ENCODE results near the gene FUT7.
A peak's percentile ranks its signal among the peaks of the same experiment; 100 is the strongest.
"Not testable (repeated sequence)": the region's sequence is repeated elsewhere in the genome, so short reads cannot be mapped to it uniquely, and the experiment has no call there.

FUT7 gene

DNA sequence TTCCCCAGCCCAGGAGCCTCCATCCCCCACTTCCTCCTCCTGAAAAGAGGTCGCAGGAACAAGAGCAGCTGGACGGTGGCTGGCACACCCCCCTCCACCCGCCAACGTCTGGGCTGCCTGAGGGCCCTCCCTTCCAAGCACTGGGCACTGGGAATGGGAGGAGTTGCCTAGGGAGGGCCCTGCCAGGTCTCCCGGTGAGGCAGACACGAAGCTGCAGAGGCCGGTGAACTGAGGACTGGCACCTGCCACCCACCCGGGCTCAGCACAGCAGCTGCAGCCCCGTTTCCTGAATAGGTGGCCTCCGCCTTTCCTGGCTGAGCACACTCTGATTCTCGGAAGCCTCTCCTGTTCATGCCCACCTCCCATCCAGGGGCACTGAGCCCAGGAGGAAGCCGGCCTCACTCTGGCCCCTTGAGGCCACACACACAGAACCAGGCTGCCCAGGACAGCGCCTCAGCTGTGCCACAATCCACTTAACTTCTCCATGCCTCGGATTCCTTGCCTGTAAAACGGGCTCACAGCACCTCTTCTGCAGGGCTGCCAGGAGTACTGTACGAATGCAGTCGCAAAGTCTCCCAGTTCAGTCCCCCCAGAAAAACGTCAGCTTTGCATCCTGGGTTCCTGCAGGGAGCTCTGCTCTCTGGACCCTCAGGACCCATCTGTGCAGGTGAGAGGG, 12.8 kb upstream of the FUT7 start:
- Mint-ChIP-seq H3K4me3 (peak overlapping the region; percentile 72), H3K36me3 (no peaks in the 10 kb centered on the region), H3K4me1 (peaks cover 19% of the 10 kb centered on the region), H3K9me3 (no peaks in the 10 kb centered on the region), H3K27ac (no peak overlapping the region)
- no peak for DNase-seq (ENCODE audit: low spot score in 2 of 2)
- peak; percentile 1 for ATAC-seq

DNA sequence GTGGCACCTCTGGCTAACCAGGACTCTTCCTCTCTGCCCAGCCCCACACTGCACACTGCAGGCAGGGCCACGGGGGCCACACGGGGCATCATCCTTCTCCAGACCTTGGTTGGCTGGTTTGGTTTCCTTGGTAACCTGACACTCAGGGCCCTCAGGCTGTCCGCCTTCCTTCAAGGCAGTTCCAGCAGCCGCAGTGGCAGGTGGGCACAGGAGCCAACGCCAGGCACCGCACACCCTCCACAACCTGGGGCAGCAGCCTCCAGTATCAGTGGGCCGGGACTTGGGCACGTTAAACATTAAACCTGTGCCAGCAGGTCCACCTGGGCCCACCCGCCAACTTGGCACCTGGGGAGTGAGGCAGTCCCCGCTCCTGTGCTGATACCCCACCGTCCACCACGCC, 12.1 kb upstream of the FUT7 start:
- H3K4me3 Mint-ChIP-seq: peak overlapping the region; percentile 72
- peaks cover 16% of the 10 kb centered on the region for H3K4me1 Mint-ChIP-seq
- DNase-seq (ENCODE audit: low spot score in 2 of 2): no peak
- no peak for ATAC-seq
- no peaks in the 10 kb centered on the region for H3K9me3 Mint-ChIP-seq
- H3K36me3 Mint-ChIP-seq: peaks cover under 1% of the 10 kb centered on the region
- no peak overlapping the region for H3K27ac Mint-ChIP-seq

DNA sequence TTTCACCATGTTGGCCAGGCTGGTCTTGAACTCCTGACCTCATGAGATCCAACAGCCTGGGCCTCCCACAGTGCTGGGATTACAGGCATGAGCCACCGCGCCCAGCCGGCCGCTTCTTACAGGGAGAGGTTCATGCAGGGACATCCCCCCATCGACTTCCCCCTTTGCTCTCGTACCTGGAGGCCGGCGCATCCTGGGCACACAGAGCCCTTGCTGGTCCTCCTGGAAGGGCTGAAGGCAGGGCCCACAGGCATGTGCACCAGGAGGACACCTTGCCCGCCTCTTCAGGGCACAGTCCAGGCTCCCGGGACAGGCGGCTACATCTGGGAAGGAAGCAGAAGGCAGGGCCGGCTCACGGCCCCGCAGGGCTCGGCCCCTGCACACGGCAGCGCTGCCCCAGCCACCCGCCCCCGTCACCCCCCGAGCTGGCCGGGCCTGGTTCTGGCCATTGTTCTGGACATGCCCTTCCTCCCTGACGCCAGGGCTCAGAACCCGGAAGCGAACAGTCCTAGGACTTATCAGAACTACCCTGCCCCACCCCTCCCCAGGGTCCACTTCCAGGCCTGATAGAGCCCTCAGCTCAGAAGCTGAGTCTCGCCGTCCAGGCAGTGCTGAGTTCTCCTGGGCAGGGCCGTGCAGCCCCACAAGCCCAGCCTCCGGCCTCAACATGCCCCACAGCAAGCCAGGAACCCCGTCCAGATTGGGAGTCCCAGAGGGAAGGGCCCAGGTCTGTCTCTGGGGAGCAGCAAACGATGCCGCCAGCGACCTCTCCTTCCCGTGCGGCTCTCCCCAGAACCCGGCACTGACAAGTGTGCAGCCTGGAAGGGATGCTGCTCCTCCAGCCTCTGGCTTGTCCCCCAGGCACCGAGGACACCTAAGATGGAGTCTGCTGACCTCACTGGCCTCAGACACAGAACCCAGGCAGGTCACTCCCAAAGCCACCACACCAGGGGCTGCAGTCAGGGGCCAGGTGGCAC, 11.2 kb upstream of the FUT7 start:
- no peak for ATAC-seq
- no peak overlapping the region for H3K4me3 Mint-ChIP-seq

GRCh38 chr9:137041124-137041523, 9.2 kb upstream of the FUT7 start:
- Mint-ChIP-seq H3K9me3 (no peaks in the 10 kb centered on the region), H3K27ac (no peak overlapping the region), H3K4me3 (no peak overlapping the region), H3K36me3 (peaks cover 18% of the 10 kb centered on the region), H3K4me1 (peaks cover 10% of the 10 kb centered on the region)
- no peak for DNase-seq (ENCODE audit: low spot score in 2 of 2)
- ATAC-seq: no peak

More for the DNA sequence above, 11.2 kb upstream of the FUT7 start:
- Mint-ChIP-seq H3K9me3 (no peaks in the 10 kb centered on the region), H3K4me1 (peaks cover 16% of the 10 kb centered on the region), H3K27ac (no peak overlapping the region), H3K36me3 (peaks cover 10% of the 10 kb centered on the region)
- no peak for DNase-seq (ENCODE audit: low spot score in 2 of 2)

DNA sequence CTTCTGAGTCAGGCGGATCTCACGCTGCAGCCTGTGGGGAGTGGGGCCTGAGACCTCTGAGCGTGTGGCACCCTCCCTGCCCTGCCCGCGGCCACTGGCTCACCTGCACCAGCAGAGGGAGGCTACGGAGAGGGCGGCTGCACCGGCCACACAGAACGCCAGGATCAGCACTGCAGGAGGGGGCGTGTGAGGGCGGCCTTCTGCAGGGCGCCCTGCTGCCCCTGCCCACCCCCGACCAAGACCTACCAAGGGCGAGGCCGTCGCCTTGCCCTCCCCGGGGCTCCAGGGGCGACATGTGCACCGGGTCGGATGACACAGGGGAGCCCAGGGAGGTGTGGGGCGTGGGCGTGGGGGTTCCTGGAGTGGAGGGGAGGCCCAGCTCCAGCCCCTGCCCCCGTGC, 8.7 kb upstream of the FUT7 start:
- no peak for DNase-seq (ENCODE audit: low spot score in 2 of 2)
- H3K4me1 Mint-ChIP-seq: peaks cover 10% of the 10 kb centered on the region
- no peak overlapping the region for H3K27ac Mint-ChIP-seq
- H3K9me3 Mint-ChIP-seq: no peaks in the 10 kb centered on the region
- no peak overlapping the region for H3K4me3 Mint-ChIP-seq
- ATAC-seq: no peak
- H3K36me3 Mint-ChIP-seq: peaks cover 18% of the 10 kb centered on the region

DNA sequence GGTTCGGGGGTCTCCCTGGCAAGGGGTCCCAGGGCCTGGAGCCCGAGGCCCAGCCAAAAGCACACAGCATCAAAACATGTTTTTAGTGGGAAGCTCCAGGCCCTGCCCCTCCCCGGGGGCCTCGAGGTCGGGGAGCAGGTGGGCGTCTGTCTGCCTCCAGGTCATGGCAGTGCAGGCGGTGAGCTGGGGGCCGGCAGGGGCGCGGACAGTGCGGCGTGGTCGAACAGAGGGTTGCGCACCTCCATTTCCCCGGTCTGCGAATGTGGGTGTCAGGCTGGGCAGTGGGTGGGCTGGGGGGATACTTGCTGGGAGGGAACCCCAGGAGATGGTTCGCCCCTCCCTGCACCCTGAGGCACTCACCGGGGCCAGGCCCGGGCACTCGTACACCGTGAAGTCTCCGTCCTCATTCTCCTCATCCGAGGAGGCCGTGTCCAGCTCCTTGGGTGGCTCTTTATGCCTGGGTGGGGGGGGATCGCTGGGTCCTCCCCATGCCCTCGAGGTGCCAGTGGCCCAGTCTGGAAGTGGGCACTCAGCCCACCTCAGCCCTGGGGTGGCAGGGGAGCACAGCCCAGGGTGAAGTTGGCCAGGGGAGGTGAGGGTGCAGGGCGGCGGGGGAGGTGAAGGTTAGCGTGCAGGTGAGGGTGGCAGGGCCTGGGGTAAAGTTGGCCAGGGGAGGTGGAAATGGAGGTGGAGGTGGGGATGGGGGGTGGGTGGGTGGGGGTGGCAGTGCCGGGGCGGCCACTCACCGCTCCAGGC, 7.9 kb upstream of the FUT7 start:
- no peak overlapping the region for H3K4me3 Mint-ChIP-seq
- no peak overlapping the region for H3K27ac Mint-ChIP-seq
- H3K9me3 Mint-ChIP-seq: no peaks in the 10 kb centered on the region
- ATAC-seq: no peak
- peaks cover 12% of the 10 kb centered on the region for H3K4me1 Mint-ChIP-seq
- DNase-seq (ENCODE audit: low spot score in 2 of 2): no peak
- H3K36me3 Mint-ChIP-seq: peaks cover 24% of the 10 kb centered on the region

GRCh38 chr9:137038916-137039315, 7.0 kb upstream of the FUT7 start:
- ATAC-seq (no peak), DNase-seq (ENCODE audit: low spot score in 2 of 2) (no peak)
- Mint-ChIP-seq H3K9me3 (no peaks in the 10 kb centered on the region), H3K4me1 (peaks cover 14% of the 10 kb centered on the region), H3K27ac (no peak overlapping the region), H3K4me3 (no peak overlapping the region), H3K36me3 (peaks cover 28% of the 10 kb centered on the region)

GRCh38 chr9:137037483-137037882, 5.6 kb upstream of the FUT7 start:
- Mint-ChIP-seq H3K4me1 (peaks cover 23% of the 10 kb centered on the region), H3K9me3 (no peaks in the 10 kb centered on the region), H3K27ac (no peak overlapping the region), H3K4me3 (no peak overlapping the region), H3K36me3 (peaks cover 28% of the 10 kb centered on the region)
- ATAC-seq (no peak), DNase-seq (ENCODE audit: low spot score in 2 of 2) (no peak)

DNA sequence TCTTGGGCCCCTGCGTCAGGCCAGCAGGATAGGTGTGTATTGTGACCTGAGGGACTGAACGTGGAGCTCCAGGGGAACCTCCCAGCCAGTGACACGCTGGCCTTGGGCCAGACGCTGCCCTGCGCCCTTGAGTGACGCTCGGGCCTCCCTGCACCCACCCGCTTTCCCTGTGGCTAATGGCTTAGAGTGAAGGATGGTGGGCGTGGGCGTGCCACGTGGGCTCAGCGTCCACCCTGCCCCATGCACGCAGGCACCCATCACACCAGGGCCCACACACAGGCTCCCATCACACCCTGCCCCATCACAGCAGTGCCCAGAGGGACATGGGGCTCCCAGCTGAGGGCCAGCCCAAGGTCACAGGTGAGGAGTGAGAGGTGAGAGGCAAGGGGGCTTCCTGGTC, 5.1 kb upstream of the FUT7 start:
- H3K4me1 Mint-ChIP-seq: peaks cover 27% of the 10 kb centered on the region
- H3K36me3 Mint-ChIP-seq: peaks cover 28% of the 10 kb centered on the region
- H3K9me3 Mint-ChIP-seq: no peaks in the 10 kb centered on the region
- DNase-seq (ENCODE audit: low spot score in 2 of 2): no peak
- H3K27ac Mint-ChIP-seq: no peak overlapping the region
- H3K4me3 Mint-ChIP-seq: no peak overlapping the region
- ATAC-seq: no peak

GRCh38 chr9:137035937-137036336, 4.0 kb upstream of the FUT7 start:
- Mint-ChIP-seq H3K4me1 (peaks cover 35% of the 10 kb centered on the region), H3K27ac (no peak overlapping the region), H3K9me3 (no peaks in the 10 kb centered on the region), H3K4me3 (peak overlapping the region; percentile 82), H3K36me3 (peaks cover 28% of the 10 kb centered on the region)
- DNase-seq (ENCODE audit: low spot score in 2 of 2): no peak
- ATAC-seq: no peak

- Mint-ChIP-seq H3K27ac (peak overlapping the region; percentile 84), H3K4me3 (peak overlapping the region; percentile 82), H3K4me1 (peaks cover 40% of the 10 kb centered on the region), H3K9me3 (no peaks in the 10 kb centered on the region), H3K36me3 (peaks cover 28% of the 10 kb centered on the region)
- no peak for DNase-seq (ENCODE audit: low spot score in 2 of 2)
- no peak for ATAC-seq
Measured at GRCh38 chr9:137035507-137035834, 3.6 kb upstream of the FUT7 start.

- H3K4me3 Mint-ChIP-seq: peak overlapping the region; percentile 82
- H3K4me1 Mint-ChIP-seq: peaks cover 44% of the 10 kb centered on the region
- H3K9me3 Mint-ChIP-seq: no peaks in the 10 kb centered on the region
- ATAC-seq (peak; percentile 79), DNase-seq (ENCODE audit: low spot score in 2 of 2) (peak; percentile 90 to 93)
- peaks cover 28% of the 10 kb centered on the region for H3K36me3 Mint-ChIP-seq
- peak overlapping the region; percentile 84 for H3K27ac Mint-ChIP-seq
Measured at GRCh38 chr9:137034709-137035506, 3.0 kb upstream of the FUT7 start.

DNA sequence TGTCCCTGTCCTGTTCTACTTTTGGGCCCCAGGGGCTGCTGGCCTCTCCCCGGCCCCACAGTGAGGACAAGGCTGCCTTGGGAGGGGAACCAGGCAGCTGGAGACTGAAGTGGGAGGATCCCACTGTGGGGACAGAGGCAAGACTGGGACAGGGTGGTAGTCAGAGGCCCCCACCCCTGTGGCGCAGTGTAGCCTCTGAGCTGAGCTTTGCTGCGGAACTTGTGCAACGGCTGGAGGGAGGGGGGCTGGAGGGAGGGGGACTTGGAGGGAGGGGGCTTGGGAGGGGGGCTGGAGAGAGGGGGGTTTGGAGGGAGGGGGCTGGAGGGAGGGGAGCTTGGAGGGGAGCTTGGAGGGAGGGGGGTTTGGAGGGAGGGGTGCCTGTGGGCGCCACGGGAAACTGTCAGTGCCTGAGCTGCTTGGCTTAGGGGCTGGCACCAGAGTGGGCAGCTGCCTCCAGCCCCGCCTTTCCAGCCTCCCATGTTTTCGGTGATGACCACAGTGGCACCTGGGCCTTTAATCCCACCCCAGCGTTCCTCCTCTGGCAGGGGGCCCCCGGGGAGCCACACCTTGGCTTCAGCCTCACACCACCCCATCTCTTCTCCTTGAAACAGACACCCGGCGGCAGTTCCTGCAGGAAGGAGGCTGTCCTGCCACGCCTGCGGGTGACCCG, 2.3 kb upstream of the FUT7 start:
- Mint-ChIP-seq H3K4me1 (peaks cover 51% of the 10 kb centered on the region), H3K27ac (peak overlapping the region; percentile 84), H3K36me3 (peaks cover 34% of the 10 kb centered on the region), H3K4me3 (peak overlapping the region; percentile 82), H3K9me3 (no peaks in the 10 kb centered on the region)
- ATAC-seq (no peak), DNase-seq (ENCODE audit: low spot score in 2 of 2) (no peak)

- Mint-ChIP-seq H3K4me1 (peaks cover 57% of the 10 kb centered on the region), H3K36me3 (peaks cover 28% of the 10 kb centered on the region), H3K4me3 (peak overlapping the region; percentile 82)
- not testable (repeated sequence) for H3K9me3 Mint-ChIP-seq; H3K27ac Mint-ChIP-seq; ATAC-seq; DNase-seq (ENCODE audit: low spot score in 2 of 2)
Measured at GRCh38 chr9:137033481-137033880, 1.6 kb upstream of the FUT7 start.
